Measurements from ENCODE around the gene KCNMA1. TPM values are rescaled to one million over a fixed set of nuclear protein-coding genes. Genes with fewer than 3 reads are reported as not detected.

KCNMA1 gene
- total and polyA plus RNA-seq, 8 donors = 0.92 to 155 (median 54.3) TPM

GRCh38 chr10:77381750-77382149 is 255.9 kb downstream of the KCNMA1 start:
- Histone ChIP-seq H3K27me3 (no peaks in the 10 kb centered on the region), H3K27ac (no peak overlapping the region), H3K4me1 (peaks cover 0 to 13% (median 4%) of the 10 kb centered on the region in 4 donors), H3K9me3 (no peaks in the 10 kb centered on the region), H3K4me3 (no peak overlapping the region), H3K36me3 (no peaks in the 10 kb centered on the region)
- DNase-seq = no peak
- WGBS, 5 donors = 77 to 85% (median 79%) methylated on average over 4 of the region's 4 CpGs
- intact Hi-C loops (cut with DNase I; ENCODE audit: low total_unique reads) = no loop called here
- no peak for TF ChIP-seq POLR2A (IDR thresholded peaks at IDR 0.05)
- TF ChIP-seq POLR2AphosphoS5 (IDR thresholded peaks at IDR 0.05) = no peak
- TF ChIP-seq CTCF (IDR thresholded peaks at IDR 0.05) = no peak
- TF ChIP-seq EP300 (IDR thresholded peaks at IDR 0.05) = no peak

GRCh38 chr10:77380723-77381122 is 256.9 kb downstream of the KCNMA1 start:
- H3K27ac ChIP-seq = no peak overlapping the region
- no peak overlapping the region for H3K4me3 ChIP-seq
- no peaks in the 10 kb centered on the region for H3K36me3 ChIP-seq
- H3K4me1 ChIP-seq = peaks cover 0 to 3% (median 0%) of the 10 kb centered on the region in 4 donors
- no peak for TF ChIP-seq POLR2AphosphoS5 (IDR thresholded peaks at IDR 0.05)
- no peak for TF ChIP-seq POLR2A (IDR thresholded peaks at IDR 0.05)
- no peak for TF ChIP-seq EP300 (IDR thresholded peaks at IDR 0.05)
- TF ChIP-seq CTCF (IDR thresholded peaks at IDR 0.05) = no peak
- no peak for DNase-seq
- intact Hi-C loops (cut with DNase I; ENCODE audit: low total_unique reads) = no loop called here
- 87 to 100% (median 92%) methylated on average over 1 of the region's 1 CpG for WGBS, 5 donors
- no peaks in the 10 kb centered on the region for H3K9me3 ChIP-seq
- H3K27me3 ChIP-seq = no peaks in the 10 kb centered on the region

- TF ChIP-seq POLR2AphosphoS5 (IDR thresholded peaks at IDR 0.05) = no peak
- no peak for TF ChIP-seq CTCF (IDR thresholded peaks at IDR 0.05)
- no peak for TF ChIP-seq EP300 (IDR thresholded peaks at IDR 0.05)
- TF ChIP-seq POLR2A (IDR thresholded peaks at IDR 0.05) = no peak
- H3K4me1 ChIP-seq = no peaks in the 10 kb centered on the region
- DNase-seq = no peak
- no peaks in the 10 kb centered on the region for H3K36me3 ChIP-seq
- H3K9me3 ChIP-seq = no peaks in the 10 kb centered on the region
- H3K27ac ChIP-seq = no peak overlapping the region
- H3K4me3 ChIP-seq = no peak overlapping the region
- intact Hi-C loops (cut with DNase I; ENCODE audit: low total_unique reads) = no loop called here
- 71 to 83% (median 77%) methylated on average over 3 of the region's 3 CpGs for WGBS, 5 donors
- no peaks in the 10 kb centered on the region for H3K27me3 ChIP-seq
These were observed 257.4 kb downstream of the KCNMA1 start for GRCh38 chr10:77380191-77380590.

- TF ChIP-seq CTCF (IDR thresholded peaks at IDR 0.05) = no peak
- no peak for TF ChIP-seq EP300 (IDR thresholded peaks at IDR 0.05)
- TF ChIP-seq POLR2AphosphoS5 (IDR thresholded peaks at IDR 0.05) = no peak
- TF ChIP-seq POLR2A (IDR thresholded peaks at IDR 0.05) = no peak
These were observed 258.9 kb downstream of the KCNMA1 start for GRCh38 chr10:77378366-77379349.

More at GRCh38 chr10:77378366-77379349, 258.9 kb downstream of the KCNMA1 start:
- H3K4me1 ChIP-seq = peaks cover 0 to 13% (median 0%) of the 10 kb centered on the region in 4 donors
- intact Hi-C loops (cut with DNase I; ENCODE audit: low total_unique reads) = no loop called here
- H3K27ac ChIP-seq = no peak overlapping the region
- WGBS, 5 donors = 85 to 88% (median 86%) methylated on average over 4 of the region's 4 CpGs
- H3K27me3 ChIP-seq = no peaks in the 10 kb centered on the region
- H3K36me3 ChIP-seq = no peaks in the 10 kb centered on the region
- H3K4me3 ChIP-seq = no peak overlapping the region
- DNase-seq = no peak
- no peaks in the 10 kb centered on the region for H3K9me3 ChIP-seq
